HG03135 (cell line): ENCODE data around the gene KCNJ6.
"Not testable (repeated sequence)": the region's sequence is repeated elsewhere in the genome, so short reads cannot be mapped to it uniquely, and the experiment has no call there.

ENCODE experiments used
- ATAC-seq: cut with Tn5 transposase; IDR thresholded peaks from one replicate; pipeline ENCODE4 v1.9.1; 2021; ENCODE audit warnings: mild to moderate bottlenecking, moderate library complexity; ENCODE audit not compliant: unreplicated experiment

The KCNJ6 gene

GRCh38 chr21:37684547-37684946 lies 231.7 kb downstream of the KCNJ6 start:
- ATAC-seq: no peak

- no peak for ATAC-seq
Observed at GRCh38 chr21:37684115-37684493, 232.2 kb downstream of the KCNJ6 start.

GRCh38 chr21:37683396-37684114 lies 232.7 kb downstream of the KCNJ6 start:
- no peak for ATAC-seq

GRCh38 chr21:37682966-37683365 lies 233.3 kb downstream of the KCNJ6 start:
- no peak for ATAC-seq

- no peak for ATAC-seq
Observed at GRCh38 chr21:37677006-37677405, 239.3 kb downstream of the KCNJ6 start.

GRCh38 chr21:37675202-37675801 lies 241.0 kb downstream of the KCNJ6 start:
- no peak for ATAC-seq

GRCh38 chr21:37673801-37674575 lies 242.3 kb downstream of the KCNJ6 start:
- ATAC-seq: no peak

GRCh38 chr21:37671381-37671780 lies 244.9 kb downstream of the KCNJ6 start:
- ATAC-seq: no peak

GRCh38 chr21:37670883-37671282 lies 245.4 kb downstream of the KCNJ6 start:
- ATAC-seq: no peak

GRCh38 chr21:37669249-37669648 lies 247.0 kb downstream of the KCNJ6 start:
- ATAC-seq: no peak

GRCh38 chr21:37668462-37669239 lies 247.6 kb downstream of the KCNJ6 start:
- ATAC-seq: no peak

- ATAC-seq: no peak
Observed at GRCh38 chr21:37667380-37667779, 248.9 kb downstream of the KCNJ6 start.

GRCh38 chr21:37665230-37666024 lies 250.8 kb downstream of the KCNJ6 start:
- no peak for ATAC-seq

GRCh38 chr21:37662227-37662626 lies 254.0 kb downstream of the KCNJ6 start:
- ATAC-seq: not testable (repeated sequence)

- ATAC-seq: no peak
Observed at GRCh38 chr21:37660709-37661108, 255.5 kb downstream of the KCNJ6 start.

- ATAC-seq: no peak
Observed at GRCh38 chr21:37659874-37660273, 256.4 kb downstream of the KCNJ6 start.

GRCh38 chr21:37658817-37659458 lies 257.3 kb downstream of the KCNJ6 start:
- ATAC-seq: no peak

GRCh38 chr21:37658121-37658816 lies 258.0 kb downstream of the KCNJ6 start:
- ATAC-seq: no peak

- ATAC-seq: no peak
Observed at GRCh38 chr21:37656899-37657298, 259.4 kb downstream of the KCNJ6 start.
